DMS79 (cell line): ENCODE results near the gene SPTAN1.
A peak's percentile ranks its signal among the peaks of the same experiment; 100 is the strongest.
"Not testable (repeated sequence)": the region's sequence is repeated elsewhere in the genome, so short reads cannot be mapped to it uniquely, and the experiment has no call there.

Experiments
- DNase-seq: peaks from one replicate; lab custom pipeline; 2025; lab: John Stamatoyannopoulos, UW

Gene SPTAN1

DNA sequence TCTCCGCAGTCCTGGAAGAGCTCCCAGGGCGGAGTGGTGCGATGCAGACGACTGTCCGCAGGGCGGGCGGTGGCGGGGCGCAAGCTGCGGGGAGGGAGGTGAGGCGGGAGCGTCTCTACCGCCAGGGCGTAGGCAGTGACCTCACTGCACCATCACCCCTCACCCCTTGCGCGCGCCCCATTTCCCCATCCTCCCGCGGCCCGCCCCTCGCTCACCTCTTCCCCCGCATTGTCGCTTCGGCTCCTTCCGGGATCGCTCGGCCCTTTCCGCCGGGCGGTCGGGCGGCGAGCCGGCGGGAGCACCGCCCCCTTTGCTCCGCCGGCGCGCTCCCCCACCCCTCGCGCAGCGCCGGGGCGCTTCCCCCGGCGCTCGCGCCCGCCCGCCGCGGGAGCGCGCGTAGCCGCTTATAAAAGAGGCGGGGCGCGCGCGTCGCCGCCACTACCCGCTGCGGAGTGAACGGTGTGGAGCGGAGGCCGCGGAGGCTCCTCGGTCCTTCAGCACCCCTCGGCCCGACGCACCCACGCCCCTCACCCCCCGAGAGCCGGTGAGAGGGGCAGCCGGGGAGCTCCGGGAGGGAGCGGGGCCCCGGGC lies at the start of gene SPTAN1:
Gene SPTAN1, plus strand, starts transcription at position 435 of the 591 bp plus-strand sequence. CDS start 14,154 bp downstream, outside the sequence.
- peak; percentile 80 for DNase-seq

DNA sequence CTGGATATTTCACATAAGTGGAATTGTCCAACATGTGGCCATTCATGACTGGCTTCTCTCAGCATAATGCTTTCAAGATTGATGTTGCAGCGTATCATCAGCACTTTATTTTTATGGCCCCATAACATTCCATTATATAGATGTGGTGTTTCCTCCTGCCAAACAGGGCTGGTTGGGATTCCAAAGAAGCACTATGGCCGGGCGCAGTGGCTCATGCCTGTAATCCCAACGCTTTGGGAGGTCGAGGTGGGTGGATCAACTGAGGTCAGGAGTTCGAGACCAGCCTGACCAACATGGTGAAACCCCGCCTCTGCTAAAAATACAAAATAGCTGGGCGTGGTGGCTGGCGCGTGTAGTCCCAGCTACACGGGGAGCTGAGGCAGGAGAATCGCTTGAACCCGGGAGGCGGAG lies 49.0 kb upstream of the SPTAN1 start:
- not testable (repeated sequence) for DNase-seq

DNA sequence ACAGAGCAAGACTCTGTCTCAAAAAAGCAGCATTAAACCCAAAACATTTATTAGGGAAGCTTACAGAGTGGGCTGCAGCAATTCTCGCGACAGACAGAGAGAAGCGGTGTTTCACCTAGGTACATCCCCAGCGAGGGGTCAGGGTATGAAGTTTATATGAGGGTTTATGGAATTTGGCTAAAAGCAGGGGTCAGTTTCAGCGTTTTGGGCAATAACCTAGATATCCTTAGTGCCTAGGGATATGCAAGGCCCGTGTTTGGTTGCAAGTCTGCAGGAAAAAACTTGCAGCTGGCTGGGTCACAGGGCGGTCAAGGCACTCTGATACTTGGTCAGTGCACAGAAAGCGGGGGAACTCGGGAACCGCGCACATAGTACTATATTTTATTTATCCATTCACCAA lies 48.5 kb upstream of the SPTAN1 start:
- DNase-seq, result peak; percentile 1

DNA sequence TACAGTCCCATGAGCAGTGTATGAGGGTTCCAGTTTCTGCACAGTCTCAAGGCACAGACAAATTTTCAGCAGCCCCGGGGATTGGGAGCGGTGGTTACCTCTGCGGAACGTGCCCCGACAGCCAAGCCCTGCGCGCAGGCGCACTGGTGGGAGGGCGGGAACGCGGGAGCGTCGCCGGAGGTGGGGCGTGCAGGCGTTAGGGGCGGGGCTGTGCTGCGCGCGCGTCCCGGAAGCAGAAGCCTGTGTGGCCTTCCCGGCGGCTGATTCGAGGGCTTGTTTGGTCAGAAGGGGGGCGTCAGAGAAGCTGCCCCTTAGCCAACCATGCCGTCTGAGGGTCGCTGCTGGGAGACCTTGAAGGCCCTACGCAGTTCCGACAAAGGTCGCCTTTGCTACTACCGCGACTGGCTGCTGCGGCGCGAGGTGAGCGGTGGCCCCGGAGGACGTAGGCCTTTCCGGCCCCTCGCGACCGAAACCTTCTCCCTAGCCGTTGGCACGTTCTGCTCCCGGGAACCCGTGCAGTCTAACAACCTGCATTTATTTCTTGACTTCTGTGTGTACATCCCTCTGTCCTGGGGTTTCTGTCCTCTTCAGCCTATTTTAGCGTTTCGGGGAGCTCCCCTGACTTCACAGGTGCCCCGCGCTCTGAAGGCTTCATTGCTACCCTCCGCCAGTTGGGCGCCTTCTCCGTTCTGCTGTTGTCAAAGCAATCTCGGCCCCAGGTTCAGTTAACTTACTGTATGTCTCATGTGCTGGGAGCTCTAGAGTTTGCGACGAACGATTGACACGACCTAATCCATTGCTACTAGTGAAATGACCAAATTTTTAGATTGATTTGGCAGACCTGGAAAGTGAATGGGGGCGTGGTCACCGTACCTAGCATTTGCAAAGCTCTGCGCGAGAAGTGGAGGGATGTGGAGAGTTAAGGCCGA lies 47.6 kb upstream of the SPTAN1 start, which contains the start of gene GLE1:
Gene GLE1, plus strand, starts transcription at position 235 of the 929 bp plus-strand sequence. Its CDS starts 87 bp downstream, at position 322.
- peak; percentile 80 for DNase-seq

DNA sequence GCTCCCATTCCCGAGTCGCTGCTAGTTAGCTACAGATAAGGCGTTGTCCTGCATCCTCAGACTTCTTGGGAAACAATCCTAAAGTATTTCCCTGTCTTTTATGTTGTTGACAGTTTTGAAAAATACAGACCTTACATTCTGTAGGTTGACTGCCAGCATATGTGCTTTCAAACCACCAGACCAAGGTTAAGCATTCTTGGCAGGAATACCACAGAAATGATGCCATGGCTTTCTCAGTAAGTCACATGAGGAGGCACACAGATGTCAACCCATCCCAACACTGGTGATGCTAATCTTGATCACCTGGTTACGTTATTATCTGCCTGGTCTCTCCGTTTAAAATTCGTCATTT lies 47.0 kb upstream of the SPTAN1 start:
- DNase-seq, result no peak

DNA sequence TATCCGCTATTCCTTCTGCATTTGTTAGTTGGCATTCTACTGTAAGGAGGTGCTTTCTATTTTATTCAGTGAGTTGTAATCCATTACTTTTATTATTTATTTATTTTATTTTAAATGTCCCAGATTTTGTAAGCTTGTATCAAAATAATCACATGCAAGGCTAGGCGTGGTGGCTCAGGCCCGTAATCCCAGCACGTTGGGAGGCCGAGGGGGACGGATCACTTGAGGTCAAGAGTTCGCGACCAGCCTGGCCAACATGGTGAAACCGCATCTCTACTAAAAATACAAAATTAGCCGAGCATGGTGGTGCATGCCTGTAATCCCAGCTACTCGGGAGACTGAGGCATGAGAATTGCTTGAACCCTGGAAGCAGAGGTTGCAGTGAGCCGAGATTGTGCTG lies 46.5 kb upstream of the SPTAN1 start:
- not testable (repeated sequence) for DNase-seq

DNA sequence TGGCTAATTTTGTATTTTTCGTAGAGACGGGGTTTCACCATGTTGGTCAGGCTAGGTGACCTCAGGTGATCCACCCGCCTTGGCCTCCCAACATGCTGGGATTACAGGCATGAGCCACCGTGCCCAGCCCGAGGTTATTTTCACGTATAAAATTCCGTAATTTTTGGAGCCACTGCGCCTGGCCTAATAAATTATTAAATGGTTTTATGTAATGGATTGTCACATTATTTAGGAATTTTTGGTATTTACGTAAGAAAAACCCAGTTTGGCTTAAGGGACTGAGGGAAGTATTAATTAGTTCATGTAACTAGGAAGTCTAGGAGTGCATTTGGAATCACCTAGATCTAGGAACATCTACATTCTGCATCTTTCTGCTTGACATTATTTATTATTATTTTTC lies 39.6 kb upstream of the SPTAN1 start:
- DNase-seq, result no peak

DNA sequence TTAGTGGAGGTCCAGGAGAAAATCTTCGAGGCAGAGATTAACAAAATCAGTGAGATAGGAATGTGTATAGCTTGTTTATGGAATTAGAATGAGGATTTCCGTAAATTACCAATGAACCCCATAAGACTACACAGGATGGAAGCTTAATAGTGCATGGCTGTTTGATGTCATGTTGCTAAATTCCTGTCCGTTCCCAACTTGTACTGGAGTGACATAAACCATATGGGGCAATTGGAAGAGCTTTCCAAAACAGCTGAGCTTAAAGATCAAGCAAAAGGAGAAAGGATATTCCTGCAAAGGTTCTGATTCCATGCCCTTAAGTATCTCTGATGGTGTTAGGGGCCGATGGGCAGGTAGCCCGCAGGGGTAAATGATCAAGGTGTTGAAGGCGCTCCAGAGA lies 30.4 kb upstream of the SPTAN1 start:
- DNase-seq, result no peak

DNA sequence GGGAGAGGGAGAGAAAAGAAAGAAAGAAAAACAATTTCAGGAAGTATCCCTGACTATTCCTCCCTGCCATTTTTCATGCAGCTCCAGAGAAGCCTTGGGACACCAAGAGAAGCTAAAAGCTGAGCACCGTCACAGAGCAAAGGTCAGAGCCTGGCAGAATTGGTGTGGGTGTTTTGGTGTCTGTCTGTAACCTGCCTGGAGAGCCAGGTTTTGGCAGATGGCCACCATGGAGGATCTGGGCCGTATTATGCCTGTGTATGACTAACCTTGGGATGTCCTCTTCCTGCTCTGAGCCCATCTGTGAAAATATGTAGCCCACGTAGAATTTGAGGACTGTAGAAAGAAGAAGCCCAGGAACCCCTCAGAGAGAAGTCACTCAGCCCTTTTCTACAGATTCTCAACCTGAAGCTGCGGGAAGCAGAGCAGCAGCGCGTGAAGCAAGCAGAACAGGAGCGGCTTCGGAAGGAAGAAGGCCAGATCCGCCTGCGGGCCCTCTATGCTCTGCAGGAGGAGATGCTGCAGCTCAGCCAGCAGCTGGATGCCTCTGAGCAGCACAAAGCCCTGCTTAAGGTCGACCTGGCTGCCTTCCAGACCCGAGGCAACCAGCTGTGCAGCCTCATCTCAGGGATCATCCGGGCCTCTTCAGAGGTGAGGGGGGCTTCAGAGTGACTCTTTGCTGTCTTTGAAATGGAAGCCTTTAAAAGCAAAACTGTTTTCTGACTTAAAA lies 29.0 kb upstream of the SPTAN1 start:
- peak; percentile 80 for DNase-seq

DNA sequence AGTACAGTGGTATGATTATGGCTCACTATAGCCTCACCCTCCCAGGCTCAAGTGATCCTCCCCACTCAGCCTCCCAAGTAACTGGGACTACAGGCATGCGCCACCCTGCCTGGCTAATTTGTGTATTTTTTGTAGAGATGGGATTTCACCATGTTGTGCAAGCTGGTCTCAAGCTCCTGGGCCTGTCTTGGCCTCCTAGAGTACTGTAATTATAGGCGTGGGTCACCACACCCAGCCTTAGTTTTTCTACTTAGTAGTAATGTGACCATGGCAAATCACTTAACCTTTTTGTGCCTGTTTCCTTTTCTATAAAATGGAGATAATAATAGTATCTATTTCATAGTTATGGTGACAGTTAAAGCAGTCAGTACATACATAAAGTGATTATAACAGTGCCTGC lies 25.7 kb upstream of the SPTAN1 start:
- no peak for DNase-seq

DNA sequence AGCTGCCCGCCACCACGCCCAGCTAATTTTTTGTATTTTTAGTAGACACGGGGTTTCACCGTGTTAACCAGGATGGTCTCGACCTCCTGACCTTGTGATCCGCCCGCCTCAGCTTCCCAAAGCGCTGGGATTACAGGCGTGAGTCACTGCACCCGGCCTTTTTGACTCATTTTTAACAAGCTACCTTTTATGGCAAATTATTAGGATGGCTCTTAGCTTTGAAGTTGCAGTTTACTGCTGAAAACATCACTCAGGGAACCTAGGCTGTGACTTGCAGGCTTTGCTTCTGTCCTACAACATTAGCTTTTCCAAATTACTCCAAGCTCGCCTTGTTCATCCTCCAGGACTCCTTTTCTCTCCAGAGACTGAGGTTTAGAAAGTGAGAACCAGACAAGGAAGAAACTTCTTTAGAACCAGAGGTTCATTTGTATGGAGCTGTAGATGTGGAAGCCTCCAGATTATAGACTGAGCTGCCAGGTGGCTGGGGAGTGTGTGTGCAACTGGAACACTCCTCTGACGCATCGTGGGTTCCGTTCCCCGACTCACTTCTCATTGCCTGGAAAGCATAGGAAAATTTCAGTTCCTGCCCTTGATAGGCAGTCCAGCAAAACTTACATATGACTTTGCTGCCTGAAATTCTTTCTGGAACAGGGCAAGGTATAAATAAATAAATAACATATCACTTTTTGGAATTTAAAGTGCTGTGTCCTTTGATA lies 23.8 kb upstream of the SPTAN1 start:
- no peak for DNase-seq

DNA sequence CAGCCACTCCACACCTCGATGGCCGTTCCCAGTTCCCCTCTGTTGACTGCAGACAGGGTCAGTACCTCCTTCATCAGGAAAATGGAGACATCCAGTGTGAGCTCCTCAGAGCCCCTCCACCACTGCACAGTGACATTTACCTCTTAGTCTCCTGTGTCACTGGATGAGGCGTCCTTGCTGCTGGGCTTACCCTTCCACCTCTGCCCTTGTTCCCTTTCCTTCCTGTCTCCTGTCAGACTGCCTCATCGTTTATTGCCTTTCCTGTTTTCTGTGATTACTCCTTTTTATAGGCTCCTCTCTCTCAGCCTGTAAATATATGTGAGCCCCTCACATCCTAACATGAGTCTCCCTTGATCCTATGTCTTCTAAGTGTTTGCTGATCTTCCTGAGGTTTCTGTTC lies 23.2 kb upstream of the SPTAN1 start:
- no peak for DNase-seq

DNA sequence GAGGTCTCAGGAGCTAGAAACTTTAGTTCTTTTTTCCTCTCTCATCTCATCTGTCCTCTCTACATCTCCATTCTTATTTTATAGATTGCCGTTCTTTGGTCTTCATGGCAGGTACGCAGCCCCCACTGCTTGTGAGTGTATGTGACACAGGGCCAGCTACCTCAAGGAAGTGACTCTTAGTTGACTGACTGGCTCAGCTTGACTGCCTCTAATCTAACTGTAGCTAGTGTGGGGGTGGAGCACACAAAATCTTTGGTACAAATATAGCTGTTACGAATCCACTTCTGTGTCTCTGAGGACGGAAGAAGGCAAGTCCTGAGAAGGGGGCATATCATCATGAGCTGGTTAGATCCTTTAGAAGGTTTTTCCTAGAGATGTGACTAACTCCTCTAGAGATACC lies 19.8 kb upstream of the SPTAN1 start:
- DNase-seq, result no peak

DNA sequence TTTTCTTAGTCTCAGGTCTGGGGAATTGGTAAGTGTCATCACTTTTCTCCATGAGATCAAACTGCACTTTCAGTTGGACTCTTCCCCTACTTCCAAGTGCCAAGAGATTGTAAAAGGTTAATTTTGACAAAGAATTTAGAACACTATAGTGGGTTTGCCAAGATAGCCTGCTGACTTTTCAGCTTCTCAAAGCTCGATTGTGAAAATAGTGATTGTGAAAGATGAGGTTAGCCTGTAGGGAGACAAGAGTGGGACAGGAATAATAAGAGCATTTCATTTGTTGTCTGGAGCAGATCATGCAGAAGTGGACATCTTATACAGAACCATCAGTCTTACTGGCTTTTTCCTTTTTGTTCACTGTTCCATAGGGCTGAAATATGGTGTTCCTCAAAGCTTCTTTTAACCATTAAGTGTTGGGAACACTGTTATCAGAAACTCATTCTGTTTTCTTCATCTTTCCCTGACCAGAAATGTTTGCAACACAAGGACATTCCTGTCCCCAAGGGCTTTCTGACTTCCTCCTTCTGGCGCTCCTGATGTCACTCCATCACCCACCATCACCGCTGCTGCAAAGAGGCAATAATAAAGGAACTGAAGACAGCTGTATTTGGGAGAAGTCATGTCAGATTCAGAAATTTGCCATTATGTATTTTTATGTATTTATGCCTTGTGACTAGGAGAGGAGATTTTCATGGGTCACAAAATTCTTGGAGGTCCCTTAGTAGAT lies 11.6 kb upstream of the SPTAN1 start:
- DNase-seq, result no peak

DNA sequence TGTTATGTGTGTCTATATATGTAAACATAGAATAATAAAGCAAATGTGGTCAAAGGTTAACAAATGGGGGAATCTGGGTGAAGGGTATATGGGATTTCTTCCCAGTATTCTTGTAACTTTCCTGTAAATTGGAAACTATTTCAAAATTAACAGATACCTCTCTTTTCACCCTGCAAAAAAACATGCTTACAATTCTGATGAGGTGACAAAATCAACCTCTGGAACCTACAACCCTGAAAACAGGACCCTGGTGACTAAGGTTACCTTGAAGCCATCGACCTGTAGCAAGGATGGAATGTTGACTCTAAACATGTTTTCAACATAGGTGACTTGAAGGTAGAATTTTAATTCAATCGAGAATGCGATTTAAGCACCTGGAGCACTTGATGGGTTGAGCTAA lies 5.9 kb upstream of the SPTAN1 start:
- DNase-seq, result no peak

DNA sequence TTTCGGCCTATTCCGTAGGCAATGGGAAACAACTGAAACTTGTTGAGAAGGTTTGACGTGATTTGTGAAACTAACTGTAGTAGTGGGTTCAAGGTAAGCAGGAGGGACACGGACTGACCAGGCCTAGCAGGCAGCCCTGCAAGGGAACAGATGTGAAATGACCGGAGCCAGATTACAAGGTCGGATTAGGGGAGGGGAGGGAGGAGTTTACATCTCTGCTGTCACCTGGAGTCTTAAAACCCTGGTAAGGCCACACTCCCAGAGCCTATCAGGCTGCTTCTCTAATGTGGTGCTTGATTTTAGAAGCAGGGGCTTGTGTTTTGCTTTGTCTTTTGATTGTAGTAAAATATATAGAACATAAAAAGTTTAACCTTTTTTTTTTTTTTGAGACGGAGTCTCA lies 3.5 kb upstream of the SPTAN1 start:
- no peak for DNase-seq

DNA sequence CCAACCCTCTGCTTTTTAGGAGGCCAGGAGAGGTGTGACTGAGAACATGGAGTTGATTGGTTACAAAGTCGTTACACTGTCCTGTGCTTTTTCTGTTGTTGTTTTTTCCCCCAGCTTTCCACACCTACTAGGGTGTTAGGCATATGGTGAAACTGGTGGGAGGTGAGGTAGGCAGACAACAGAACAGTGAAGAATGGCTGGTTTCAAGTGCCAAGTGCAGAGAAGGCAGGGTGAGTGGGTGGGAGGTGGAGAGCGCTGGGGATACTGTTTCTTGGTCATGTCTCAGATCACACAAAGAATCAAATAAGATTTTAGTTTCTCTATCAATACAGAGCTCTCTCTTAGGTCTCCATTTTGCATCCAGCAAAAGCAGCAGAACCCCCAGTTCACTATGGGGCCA lies 2.2 kb upstream of the SPTAN1 start:
- no peak for DNase-seq

DNA sequence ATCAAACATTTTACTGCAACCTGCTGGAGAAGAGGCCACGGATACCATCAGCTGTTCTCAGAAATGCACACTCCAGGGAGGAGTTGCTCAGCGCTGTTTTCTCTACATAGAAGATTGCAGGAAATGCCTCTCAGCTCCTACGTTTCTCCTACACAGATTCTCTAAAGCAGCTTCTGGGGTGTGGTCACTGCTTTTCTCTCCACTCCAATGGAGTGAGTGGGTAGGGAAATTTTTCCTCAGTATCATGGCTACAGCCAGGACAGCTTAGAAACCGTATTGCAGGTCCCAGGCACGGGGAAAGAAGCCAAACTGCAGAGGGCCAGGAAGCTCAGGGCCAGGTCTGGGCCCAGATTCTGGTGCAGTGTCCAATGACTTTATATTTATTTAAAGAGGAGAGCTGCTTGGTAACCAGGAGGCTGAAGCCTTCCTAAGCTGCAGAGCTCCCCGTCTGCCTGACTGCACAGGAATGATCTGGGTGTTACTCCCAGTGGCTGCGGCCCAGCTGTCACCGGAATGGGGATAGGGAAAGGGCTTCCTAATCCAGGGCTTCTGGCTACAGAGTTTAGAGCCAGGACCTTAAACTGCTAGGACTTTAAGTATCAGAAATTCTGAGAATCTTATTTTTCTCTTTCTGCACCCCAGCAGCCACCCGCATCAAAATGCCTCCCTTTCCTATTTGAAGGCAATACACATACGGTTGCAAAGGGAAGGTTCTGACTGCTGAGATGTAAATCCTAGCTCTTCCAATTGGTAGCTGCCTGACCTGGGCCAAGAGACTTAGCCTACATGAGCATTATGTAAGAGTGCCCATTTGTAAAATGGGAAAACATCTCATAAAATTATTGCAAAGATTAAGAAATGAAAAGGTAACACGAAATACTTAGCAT lies 1.4 kb upstream of the SPTAN1 start:
- no peak for DNase-seq

DNA sequence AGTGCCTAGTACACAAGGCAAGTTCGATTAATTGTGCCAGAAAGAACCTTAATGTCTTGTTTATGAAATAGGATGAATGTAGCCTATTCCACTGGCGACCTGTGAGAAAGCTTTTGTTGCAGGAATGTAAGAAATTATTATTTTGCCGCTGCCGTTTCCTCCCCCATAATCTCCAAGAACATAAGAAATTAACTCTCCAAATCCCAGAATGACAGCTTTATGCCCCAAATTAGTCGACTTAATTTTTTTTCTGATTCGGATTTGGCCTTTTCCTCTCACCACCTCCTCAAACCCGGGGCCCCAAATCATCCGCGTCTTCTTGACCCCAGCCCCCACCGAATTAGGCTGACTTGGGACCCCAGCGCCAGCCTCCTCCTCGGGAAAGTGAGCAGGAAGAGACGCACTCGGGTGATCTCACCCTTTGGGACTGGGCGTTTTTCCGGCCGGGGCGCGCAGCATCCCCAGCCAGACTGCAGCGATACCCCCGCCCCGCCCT lies 682 bp upstream of the SPTAN1 start:
- DNase-seq, result no peak

DNA sequence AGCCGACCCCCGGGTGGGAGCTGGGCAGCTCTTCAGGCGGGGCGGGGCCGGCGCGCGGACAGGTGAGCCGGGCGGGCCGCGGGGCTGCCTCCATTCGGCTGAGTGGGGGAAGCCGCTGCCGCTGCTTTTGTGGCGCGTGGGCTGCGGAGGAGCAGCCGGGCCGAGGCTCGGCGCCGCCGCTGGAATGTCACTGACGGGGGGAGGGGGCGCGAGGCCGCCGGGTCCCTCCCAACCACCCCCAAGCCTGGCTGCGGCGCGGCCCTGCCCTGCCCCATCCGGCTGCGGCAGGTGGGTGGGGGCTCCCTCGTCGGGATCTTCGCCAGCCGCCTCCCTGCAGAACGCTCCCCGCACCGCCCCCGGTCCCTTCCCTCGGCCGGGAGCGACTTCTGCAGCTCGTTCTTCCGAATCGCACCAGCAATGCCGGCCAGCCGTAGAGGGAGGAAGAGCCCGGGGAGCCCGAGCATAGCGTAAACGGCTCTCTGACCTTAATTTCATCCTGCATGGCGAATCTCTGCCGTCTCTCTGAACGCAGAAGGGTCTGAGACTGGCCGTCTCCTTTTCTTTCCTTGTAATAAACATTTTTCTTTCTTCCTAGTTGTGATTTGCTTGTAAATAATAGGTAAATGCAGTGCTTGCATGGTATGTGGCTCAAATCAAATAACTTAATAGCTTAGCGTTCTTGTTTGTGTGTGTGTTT lies 505 bp downstream of the SPTAN1 start:
- peak; percentile 50 for DNase-seq
